HepG2 (cell line): ENCODE measurements around the gene SYCE3. TPM values are rescaled to one million over a fixed set of nuclear protein-coding genes. Genes with fewer than 3 reads are reported as not detected.
A peak's percentile ranks its signal among the peaks of the same experiment; 100 is the strongest.

ENCODE experiments used
- CEBPG ChIP-seq: IDR thresholded peaks from 2 replicates; pipeline ENCODE4 v1.6.1; 2016
- ELF3 ChIP-seq: IDR thresholded peaks from 2 replicates; pipeline ENCODE4 v1.6.1; 2016; ENCODE audit warnings: missing genetic modification reagents, missing compliant biosample characterization
- GABPA ChIP-seq, 2 experiments: IDR thresholded peaks; 2 replicates each; pipeline ENCODE4 v1.6.1; 2011 to 2016; ENCODE audit warnings: low read depth in 2 of 2, low read length in 1 of 2, missing biosample characterization in 1 of 2, missing genetic modification characterization in 1 of 2
- MTA1 ChIP-seq: sonication (generic); formaldehyde crosslinking; IDR thresholded peaks from 2 replicates; pipeline ENCODE4 v1.4.0; 2020; ENCODE audit warnings: missing genetic modification reagents, mild to moderate bottlenecking, borderline replicate concordance
- NR2C2 ChIP-seq: sonication (generic); formaldehyde crosslinking; IDR thresholded peaks from 2 replicates; pipeline ENCODE4 v1.4.0; 2020; ENCODE audit warnings: missing genetic modification reagents, mild to moderate bottlenecking, moderate library complexity, borderline replicate concordance
- U2AF2 ChIP-seq: fragments of 200-400 bp; formaldehyde crosslinking; IDR thresholded peaks from 2 replicates; pipeline ENCODE4 v1.6.1; 2017; ENCODE audit warnings: low read depth, mild to moderate bottlenecking, low read length
- YEATS2 ChIP-seq: sonication (generic); formaldehyde crosslinking; IDR thresholded peaks from 2 replicates; pipeline ENCODE4 v1.4.0; 2020; ENCODE audit warnings: missing genetic modification reagents, borderline replicate concordance
- ZNF441 ChIP-seq: sonication (generic); formaldehyde crosslinking; IDR thresholded peaks from 2 replicates; pipeline ENCODE4 v1.7.0; 2021; ENCODE audit warnings: missing genetic modification reagents, borderline replicate concordance
- ZNF468 ChIP-seq: sonication (generic); formaldehyde crosslinking; IDR thresholded peaks from 2 replicates; pipeline ENCODE4 v1.8.0; 2022; ENCODE audit warnings: mild to moderate bottlenecking, moderate library complexity, missing genetic modification reagents
- ZNF543 ChIP-seq: sonication (generic); formaldehyde crosslinking; IDR thresholded peaks from 2 replicates; pipeline ENCODE4 v1.4.0; 2020; ENCODE audit warnings: mild to moderate bottlenecking, missing genetic modification reagents
- ZNF746 ChIP-seq: sonication (generic); formaldehyde crosslinking; IDR thresholded peaks from 2 replicates; pipeline ENCODE4 v1.8.0; 2022; ENCODE audit warnings: mild to moderate bottlenecking, missing genetic modification reagents
- polyA plus RNA-seq, 8 experiments: library from polyadenylated mRNA; depleted of rRNA in 3 of 8; stranded (reverse) in 7 of 8; unstranded in 1 of 8; fragments of >200 nt; fragmentation: Illumina TruSeq in 4 of 8; extraction: Trizol in 4 of 8; gene quantifications; 2 replicates each; pipeline versions ENCODE4 v1.2.1 to v1.2.3, GENCODE V29; 2011 to 2016; ENCODE audit warnings: low read depth in 4 of 8, missing spikeins in 1 of 8, mixed read lengths in 1 of 8; ENCODE audit not compliant: insufficient read depth in 1 of 8
- total RNA-seq, 5 experiments: library from RNA; depleted of rRNA; stranded (reverse); fragments of >200 nt; fragmentation: Illumina TruSeq; extraction: Trizol; gene quantifications; 2 replicates each; pipeline ENCODE4 v1.2.3, GENCODE V29; 2016; ENCODE audit warnings: low read depth in 1 of 5
- TF ChIP-seq, protein P1 (sequence below): sonication (generic); IDR thresholded peaks from 2 replicates; pipeline ENCODE4 v1.6.1; 2016; ENCODE audit warnings: low read depth, borderline replicate concordance
- TF ChIP-seq, protein P2 (sequence below): sonication (generic); formaldehyde crosslinking; IDR thresholded peaks from 2 replicates; pipeline ENCODE4 v1.8.0; 2022; ENCODE audit warnings: mild to moderate bottlenecking, missing genetic modification reagents, borderline replicate concordance
- TF ChIP-seq, protein P3 (sequence below): sonication (generic); formaldehyde crosslinking; IDR thresholded peaks from 2 replicates; pipeline ENCODE4 v1.8.1; 2023; ENCODE audit warnings: mild to moderate bottlenecking, moderate library complexity, missing genetic modification reagents
- TF ChIP-seq, protein P4 (sequence below): sonication (generic); formaldehyde crosslinking; IDR thresholded peaks from 2 replicates; pipeline ENCODE4 v1.5.0; 2020; ENCODE audit warnings: mild to moderate bottlenecking, missing genetic modification reagents, moderate library complexity
- TF ChIP-seq, protein P5 (sequence below): sonication (generic); formaldehyde crosslinking; IDR thresholded peaks from 2 replicates; pipeline ENCODE4 v1.4.0; 2020; ENCODE audit warnings: missing genetic modification reagents
- TF ChIP-seq, protein P6 (sequence below): sonication (generic); formaldehyde crosslinking; IDR thresholded peaks from 2 replicates; pipeline ENCODE4 v1.4.0; 2020; ENCODE audit warnings: missing genetic modification reagents
- TF ChIP-seq, protein P7 (sequence below): sonication (generic); formaldehyde crosslinking; IDR thresholded peaks from 2 replicates; pipeline ENCODE4 v1.4.0; 2020; ENCODE audit warnings: low read depth, mild to moderate bottlenecking, missing genetic modification reagents

The SYCE3 gene
- total and polyA plus RNA-seq, 2 of the 13 experiments (the other 11 are each of a cell fraction or from before 2014, with no cell fraction given) = not detected

DNA sequence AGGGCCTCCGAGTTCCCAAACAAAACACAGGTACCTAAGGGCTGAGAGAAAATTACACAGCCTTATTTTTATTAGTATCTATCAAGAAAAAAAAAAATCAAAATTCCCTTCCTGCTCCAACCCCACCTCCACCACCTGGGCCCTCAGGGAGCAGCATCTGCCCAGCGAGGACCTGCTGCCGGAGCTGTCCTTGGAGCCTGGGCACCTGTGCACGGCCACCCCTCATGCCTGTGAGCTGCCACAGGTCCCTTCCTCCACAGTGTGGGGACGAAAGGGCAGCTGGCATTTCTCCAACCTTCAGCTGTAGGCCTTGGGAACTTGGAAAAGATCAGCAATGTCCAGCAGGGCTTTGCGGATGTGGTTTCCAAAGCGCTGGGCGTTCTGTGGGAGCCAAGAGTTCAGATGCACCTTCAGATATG, 6.3 kb upstream of the SYCE3 start (continued):
- TF ChIP-seq, protein P1, sequence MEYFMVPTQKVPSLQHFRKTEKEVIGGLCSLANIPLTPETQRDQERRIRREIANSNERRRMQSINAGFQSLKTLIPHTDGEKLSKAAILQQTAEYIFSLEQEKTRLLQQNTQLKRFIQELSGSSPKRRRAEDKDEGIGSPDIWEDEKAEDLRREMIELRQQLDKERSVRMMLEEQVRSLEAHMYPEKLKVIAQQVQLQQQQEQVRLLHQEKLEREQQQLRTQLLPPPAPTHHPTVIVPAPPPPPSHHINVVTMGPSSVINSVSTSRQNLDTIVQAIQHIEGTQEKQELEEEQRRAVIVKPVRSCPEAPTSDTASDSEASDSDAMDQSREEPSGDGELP = peak; percentile 82; the same call in 1 of the 2 replicates
- TF ChIP-seq ELF3 (CRISPR knock-in tag) (peak; percentile 46; the same call in 1 of the 2 replicates), ZNF746 (peak; percentile 55; the same call in 1 of the 2 replicates), MTA1 (CRISPR knock-in tag) (0 out of 2 replicates have a peak, but pooled peaks have one; percentile 48), U2AF2 (no peak), CEBPG (CRISPR knock-in tag) (no peak), GABPA (IDR thresholded peaks at IDR 0.05; ENCODE audit: low read depth, low read length) (no peak), GABPA (CRISPR knock-in tag; IDR thresholded peaks at IDR 0.05; ENCODE audit: low read depth) (no peak), NR2C2 (CRISPR knock-in tag) (0 out of 2 replicates have a peak, but pooled peaks have one; percentile 24), YEATS2 (CRISPR knock-in tag) (peak; percentile 34; the same call in 1 of the 2 replicates), ZNF543 (CRISPR knock-in tag) (0 out of 2 replicates have a peak, but pooled peaks have one; percentile 51), ZNF441 (no peak), ZNF468 (CRISPR knock-in tag) (no peak)
- TF ChIP-seq, protein P2, sequence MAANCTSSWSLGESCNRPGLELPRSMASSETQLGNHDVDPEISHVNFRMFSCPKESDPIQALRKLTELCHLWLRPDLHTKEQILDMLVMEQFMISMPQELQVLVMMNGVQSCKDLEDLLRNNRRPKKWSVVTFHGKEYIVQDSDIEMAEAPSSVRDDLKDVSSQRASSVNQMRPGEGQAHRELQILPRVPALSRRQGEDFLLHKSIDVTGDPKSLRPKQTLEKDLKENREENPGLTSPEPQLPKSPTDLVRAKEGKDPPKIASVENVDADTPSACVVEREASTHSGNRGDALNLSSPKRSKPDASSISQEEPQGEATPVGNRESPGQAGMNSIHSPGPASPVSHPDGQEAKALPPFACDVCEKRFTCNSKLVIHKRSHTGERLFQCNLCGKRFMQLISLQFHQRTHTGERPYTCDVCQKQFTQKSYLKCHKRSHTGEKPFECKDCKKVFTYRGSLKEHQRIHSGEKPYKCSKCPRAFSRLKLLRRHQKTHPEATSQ (CRISPR knock-in tag) = no peak
- TF ChIP-seq, protein P3, sequence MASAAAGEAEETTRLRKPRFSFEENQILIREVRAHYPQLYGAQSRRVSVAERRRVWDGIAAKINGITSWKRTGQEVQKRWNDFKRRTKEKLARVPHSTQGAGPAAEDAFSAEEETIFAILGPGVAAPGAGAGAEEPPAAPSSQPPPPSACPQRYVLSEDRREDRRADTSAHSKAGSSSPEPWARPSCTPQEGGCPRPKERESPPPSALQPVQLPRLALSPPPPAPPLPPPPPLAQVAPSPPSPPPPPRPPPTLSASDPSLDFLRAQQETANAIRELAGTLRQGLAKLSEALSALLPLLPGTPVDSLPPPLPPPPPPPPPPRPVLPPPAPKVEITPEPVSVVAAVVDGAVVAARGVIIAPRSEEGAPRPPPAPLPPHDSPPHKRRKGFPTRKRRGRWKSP (CRISPR knock-in tag) = peak; percentile 36; the same call in 1 of the 2 replicates
- TF ChIP-seq, protein P4, sequence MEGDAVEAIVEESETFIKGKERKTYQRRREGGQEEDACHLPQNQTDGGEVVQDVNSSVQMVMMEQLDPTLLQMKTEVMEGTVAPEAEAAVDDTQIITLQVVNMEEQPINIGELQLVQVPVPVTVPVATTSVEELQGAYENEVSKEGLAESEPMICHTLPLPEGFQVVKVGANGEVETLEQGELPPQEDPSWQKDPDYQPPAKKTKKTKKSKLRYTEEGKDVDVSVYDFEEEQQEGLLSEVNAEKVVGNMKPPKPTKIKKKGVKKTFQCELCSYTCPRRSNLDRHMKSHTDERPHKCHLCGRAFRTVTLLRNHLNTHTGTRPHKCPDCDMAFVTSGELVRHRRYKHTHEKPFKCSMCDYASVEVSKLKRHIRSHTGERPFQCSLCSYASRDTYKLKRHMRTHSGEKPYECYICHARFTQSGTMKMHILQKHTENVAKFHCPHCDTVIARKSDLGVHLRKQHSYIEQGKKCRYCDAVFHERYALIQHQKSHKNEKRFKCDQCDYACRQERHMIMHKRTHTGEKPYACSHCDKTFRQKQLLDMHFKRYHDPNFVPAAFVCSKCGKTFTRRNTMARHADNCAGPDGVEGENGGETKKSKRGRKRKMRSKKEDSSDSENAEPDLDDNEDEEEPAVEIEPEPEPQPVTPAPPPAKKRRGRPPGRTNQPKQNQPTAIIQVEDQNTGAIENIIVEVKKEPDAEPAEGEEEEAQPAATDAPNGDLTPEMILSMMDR (CRISPR knock-in tag) = peak; percentile 24; the same call in 1 of the 2 replicates
- TF ChIP-seq, protein P5, sequence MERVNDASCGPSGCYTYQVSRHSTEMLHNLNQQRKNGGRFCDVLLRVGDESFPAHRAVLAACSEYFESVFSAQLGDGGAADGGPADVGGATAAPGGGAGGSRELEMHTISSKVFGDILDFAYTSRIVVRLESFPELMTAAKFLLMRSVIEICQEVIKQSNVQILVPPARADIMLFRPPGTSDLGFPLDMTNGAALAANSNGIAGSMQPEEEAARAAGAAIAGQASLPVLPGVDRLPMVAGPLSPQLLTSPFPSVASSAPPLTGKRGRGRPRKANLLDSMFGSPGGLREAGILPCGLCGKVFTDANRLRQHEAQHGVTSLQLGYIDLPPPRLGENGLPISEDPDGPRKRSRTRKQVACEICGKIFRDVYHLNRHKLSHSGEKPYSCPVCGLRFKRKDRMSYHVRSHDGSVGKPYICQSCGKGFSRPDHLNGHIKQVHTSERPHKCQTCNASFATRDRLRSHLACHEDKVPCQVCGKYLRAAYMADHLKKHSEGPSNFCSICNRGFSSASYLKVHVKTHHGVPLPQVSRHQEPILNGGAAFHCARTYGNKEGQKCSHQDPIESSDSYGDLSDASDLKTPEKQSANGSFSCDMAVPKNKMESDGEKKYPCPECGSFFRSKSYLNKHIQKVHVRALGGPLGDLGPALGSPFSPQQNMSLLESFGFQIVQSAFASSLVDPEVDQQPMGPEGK = no peak; the same call in 1 of the 2 replicates
- TF ChIP-seq, protein P6, sequence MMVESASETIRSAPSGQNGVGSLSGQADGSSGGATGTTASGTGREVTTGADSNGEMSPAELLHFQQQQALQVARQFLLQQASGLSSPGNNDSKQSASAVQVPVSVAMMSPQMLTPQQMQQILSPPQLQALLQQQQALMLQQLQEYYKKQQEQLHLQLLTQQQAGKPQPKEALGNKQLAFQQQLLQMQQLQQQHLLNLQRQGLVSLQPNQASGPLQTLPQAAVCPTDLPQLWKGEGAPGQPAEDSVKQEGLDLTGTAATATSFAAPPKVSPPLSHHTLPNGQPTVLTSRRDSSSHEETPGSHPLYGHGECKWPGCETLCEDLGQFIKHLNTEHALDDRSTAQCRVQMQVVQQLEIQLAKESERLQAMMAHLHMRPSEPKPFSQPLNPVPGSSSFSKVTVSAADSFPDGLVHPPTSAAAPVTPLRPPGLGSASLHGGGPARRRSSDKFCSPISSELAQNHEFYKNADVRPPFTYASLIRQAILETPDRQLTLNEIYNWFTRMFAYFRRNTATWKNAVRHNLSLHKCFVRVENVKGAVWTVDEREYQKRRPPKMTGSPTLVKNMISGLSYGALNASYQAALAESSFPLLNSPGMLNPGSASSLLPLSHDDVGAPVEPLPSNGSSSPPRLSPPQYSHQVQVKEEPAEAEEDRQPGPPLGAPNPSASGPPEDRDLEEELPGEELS (CRISPR knock-in tag) = no peak; the same call in 1 of the 2 replicates
- TF ChIP-seq, protein P7, sequence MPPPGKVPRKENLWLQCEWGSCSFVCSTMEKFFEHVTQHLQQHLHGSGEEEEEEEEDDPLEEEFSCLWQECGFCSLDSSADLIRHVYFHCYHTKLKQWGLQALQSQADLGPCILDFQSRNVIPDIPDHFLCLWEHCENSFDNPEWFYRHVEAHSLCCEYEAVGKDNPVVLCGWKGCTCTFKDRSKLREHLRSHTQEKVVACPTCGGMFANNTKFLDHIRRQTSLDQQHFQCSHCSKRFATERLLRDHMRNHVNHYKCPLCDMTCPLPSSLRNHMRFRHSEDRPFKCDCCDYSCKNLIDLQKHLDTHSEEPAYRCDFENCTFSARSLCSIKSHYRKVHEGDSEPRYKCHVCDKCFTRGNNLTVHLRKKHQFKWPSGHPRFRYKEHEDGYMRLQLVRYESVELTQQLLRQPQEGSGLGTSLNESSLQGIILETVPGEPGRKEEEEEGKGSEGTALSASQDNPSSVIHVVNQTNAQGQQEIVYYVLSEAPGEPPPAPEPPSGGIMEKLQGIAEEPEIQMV (CRISPR knock-in tag) = no peak
